ENCODE results near the gene CFD.

DNA sequence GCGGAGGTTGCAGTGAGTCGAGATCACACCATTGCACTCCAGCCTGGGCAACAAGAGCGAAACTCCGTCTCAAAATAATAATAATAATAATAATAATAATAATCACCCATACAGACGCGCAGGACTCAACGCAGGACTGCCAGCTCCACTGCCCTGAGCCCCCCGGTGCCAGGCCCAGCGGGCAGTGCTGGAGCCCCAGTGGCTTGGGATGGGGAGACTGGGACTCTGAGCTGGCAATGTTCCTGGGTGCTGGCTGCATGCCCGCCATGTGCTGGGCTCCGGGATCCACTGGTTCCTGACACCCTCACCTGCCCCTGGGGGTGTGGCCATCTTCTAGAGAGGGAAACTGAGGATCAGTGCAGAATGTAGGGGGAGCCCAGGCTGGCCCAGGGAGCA, 32.2 kb upstream of the CFD start:
- no peak for TF ChIP-seq EZH2phosphoT487 (IDR thresholded peaks at IDR 0.05; ENCODE audit: borderline replicate concordance)
- TF ChIP-seq, protein P1, sequence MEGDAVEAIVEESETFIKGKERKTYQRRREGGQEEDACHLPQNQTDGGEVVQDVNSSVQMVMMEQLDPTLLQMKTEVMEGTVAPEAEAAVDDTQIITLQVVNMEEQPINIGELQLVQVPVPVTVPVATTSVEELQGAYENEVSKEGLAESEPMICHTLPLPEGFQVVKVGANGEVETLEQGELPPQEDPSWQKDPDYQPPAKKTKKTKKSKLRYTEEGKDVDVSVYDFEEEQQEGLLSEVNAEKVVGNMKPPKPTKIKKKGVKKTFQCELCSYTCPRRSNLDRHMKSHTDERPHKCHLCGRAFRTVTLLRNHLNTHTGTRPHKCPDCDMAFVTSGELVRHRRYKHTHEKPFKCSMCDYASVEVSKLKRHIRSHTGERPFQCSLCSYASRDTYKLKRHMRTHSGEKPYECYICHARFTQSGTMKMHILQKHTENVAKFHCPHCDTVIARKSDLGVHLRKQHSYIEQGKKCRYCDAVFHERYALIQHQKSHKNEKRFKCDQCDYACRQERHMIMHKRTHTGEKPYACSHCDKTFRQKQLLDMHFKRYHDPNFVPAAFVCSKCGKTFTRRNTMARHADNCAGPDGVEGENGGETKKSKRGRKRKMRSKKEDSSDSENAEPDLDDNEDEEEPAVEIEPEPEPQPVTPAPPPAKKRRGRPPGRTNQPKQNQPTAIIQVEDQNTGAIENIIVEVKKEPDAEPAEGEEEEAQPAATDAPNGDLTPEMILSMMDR (conservative IDR thresholded peaks at IDR 0.05; ENCODE audit: low read length), result no peak
